Measurements from ENCODE around the gene CCDC148. TPM values are rescaled to one million over a fixed set of nuclear protein-coding genes. Genes with fewer than 3 reads are reported as not detected.

CCDC148 gene
- total RNA-seq, 4 donors from 2014 or later: not detected

DNA sequence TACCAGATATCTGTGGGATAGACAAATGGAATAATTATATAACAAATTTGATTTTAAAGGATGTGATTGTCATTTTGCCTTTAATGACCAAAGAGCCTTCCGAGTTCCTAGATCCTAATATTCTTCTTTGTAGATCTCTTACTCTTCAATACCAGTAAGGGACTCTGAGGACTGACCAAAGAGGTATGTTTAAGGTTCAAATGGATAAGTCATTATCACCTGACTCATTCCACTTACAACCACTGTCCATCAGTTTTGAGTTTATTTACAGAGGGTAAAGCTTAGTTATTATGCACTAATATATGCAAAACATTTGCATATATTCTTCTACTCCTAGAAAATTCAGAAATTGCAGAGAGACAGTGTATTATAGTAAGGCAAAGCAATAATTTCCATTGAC lies 62.7 kb downstream of the CCDC148 start:
- TF ChIP-seq POLR2A (IDR thresholded peaks at IDR 0.05): no peak
- TF ChIP-seq, protein P1, sequence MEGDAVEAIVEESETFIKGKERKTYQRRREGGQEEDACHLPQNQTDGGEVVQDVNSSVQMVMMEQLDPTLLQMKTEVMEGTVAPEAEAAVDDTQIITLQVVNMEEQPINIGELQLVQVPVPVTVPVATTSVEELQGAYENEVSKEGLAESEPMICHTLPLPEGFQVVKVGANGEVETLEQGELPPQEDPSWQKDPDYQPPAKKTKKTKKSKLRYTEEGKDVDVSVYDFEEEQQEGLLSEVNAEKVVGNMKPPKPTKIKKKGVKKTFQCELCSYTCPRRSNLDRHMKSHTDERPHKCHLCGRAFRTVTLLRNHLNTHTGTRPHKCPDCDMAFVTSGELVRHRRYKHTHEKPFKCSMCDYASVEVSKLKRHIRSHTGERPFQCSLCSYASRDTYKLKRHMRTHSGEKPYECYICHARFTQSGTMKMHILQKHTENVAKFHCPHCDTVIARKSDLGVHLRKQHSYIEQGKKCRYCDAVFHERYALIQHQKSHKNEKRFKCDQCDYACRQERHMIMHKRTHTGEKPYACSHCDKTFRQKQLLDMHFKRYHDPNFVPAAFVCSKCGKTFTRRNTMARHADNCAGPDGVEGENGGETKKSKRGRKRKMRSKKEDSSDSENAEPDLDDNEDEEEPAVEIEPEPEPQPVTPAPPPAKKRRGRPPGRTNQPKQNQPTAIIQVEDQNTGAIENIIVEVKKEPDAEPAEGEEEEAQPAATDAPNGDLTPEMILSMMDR (IDR thresholded peaks at IDR 0.05): no peak
- Histone ChIP-seq H3K27ac (no peak overlapping the region), H3K36me3 (no peaks in the 10 kb centered on the region), H3K27me3 (no peaks in the 10 kb centered on the region), H3K9me3 (no peaks in the 10 kb centered on the region), H3K4me3 (no peak overlapping the region), H3K4me1 (no peaks in the 10 kb centered on the region)
- no peak for DNase-seq

DNA sequence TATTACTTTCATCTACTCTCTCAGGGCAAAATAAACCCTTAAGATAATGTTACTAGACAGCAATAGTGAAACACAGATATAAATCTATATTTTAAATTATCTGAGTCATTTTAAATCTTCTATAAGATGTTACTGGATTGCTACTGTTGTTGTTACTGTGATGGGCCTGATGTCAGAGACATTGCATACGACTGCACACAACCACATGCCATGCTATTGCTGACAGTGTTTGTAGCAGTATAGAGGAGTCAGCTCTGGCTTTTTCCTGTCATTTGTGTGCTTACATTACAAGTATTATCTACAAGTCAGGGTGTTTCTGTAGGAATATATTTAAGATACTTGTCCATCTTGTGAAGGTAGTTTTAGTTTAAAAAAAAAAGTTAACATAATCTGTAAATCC lies 63.9 kb downstream of the CCDC148 start:
- Histone ChIP-seq H3K27ac (no peak overlapping the region), H3K4me3 (no peak overlapping the region), H3K27me3 (no peaks in the 10 kb centered on the region), H3K9me3 (no peaks in the 10 kb centered on the region), H3K4me1 (no peaks in the 10 kb centered on the region), H3K36me3 (no peaks in the 10 kb centered on the region)
- DNase-seq: no peak
- TF ChIP-seq, protein P1 (IDR thresholded peaks at IDR 0.05): no peak
- TF ChIP-seq POLR2A (IDR thresholded peaks at IDR 0.05): no peak

DNA sequence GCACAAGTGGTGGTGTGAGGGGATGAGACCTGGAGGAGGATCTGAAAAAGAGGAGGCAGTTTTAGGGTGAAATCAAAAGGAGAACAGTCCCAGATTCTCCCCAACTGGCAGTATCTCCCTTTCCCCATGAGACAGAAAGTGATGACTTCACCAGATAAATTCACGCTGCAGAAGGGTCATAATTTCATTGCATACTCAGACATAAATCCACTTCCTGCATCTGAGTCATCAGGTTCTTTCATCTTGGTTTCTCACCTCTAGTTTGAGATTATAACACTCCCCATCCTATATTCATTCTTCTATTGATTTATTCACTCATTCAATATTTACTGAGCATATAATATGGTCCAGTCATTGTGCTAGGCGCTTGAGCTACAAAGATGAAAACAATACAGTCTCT lies 64.7 kb downstream of the CCDC148 start:
- no peak overlapping the region for H3K4me3 ChIP-seq
- no peak for DNase-seq
- no peaks in the 10 kb centered on the region for H3K4me1 ChIP-seq
- no peak for TF ChIP-seq POLR2A (IDR thresholded peaks at IDR 0.05)
- TF ChIP-seq, protein P1 (IDR thresholded peaks at IDR 0.05): no peak
- no peak overlapping the region for H3K27ac ChIP-seq
- no peaks in the 10 kb centered on the region for H3K36me3 ChIP-seq
- no peaks in the 10 kb centered on the region for H3K9me3 ChIP-seq
- H3K27me3 ChIP-seq: no peaks in the 10 kb centered on the region

DNA sequence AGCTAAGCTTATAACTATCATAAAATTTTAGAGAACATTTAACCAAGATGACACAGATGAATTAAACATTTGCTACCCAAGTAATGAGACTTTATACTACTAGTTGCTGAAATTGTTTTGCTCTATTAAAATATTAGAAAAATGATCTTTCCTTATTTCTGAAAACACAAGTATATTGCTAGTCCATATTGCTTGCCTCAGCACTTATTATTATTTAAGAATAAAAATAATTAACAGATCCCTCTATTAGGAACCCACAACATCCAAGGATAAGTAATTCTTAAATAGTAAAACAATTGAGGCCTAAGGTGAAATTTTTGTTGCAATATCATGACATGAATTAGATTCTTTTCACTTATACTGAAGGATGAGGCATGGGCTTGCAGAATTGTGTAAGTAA lies 65.2 kb downstream of the CCDC148 start:
- H3K9me3 ChIP-seq: no peaks in the 10 kb centered on the region
- no peaks in the 10 kb centered on the region for H3K4me1 ChIP-seq
- no peak for DNase-seq
- no peaks in the 10 kb centered on the region for H3K27me3 ChIP-seq
- H3K36me3 ChIP-seq: no peaks in the 10 kb centered on the region
- H3K4me3 ChIP-seq: no peak overlapping the region
- no peak overlapping the region for H3K27ac ChIP-seq
- no peak for TF ChIP-seq POLR2A (IDR thresholded peaks at IDR 0.05)
- TF ChIP-seq, protein P1 (IDR thresholded peaks at IDR 0.05): no peak

DNA sequence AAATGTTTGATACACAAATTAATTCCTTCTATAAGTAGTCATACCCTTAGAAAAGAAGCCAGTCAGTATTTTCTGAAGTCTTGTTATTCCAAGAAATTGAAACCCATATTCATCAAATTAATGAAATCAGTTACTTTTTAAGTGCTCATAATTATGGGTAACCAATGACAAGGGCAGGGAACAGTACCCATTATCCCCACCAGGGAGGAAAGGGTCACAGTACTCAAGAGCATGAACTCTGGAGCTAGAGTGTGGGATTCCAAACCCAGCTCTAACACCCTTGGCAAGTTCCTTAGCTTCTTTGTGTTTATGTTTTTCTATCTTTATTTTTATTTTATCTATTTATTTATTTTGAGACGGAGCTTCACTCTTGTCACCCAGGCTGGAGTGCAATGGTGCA lies 68.4 kb downstream of the CCDC148 start:
- Histone ChIP-seq H3K9me3 (no peaks in the 10 kb centered on the region), H3K4me3 (no peak overlapping the region), H3K27me3 (no peaks in the 10 kb centered on the region), H3K36me3 (no peaks in the 10 kb centered on the region), H3K27ac (no peak overlapping the region), H3K4me1 (no peaks in the 10 kb centered on the region)
- TF ChIP-seq, protein P1 (IDR thresholded peaks at IDR 0.05): no peak
- no peak for TF ChIP-seq POLR2A (IDR thresholded peaks at IDR 0.05)
- no peak for DNase-seq

- no peak for TF ChIP-seq POLR2A (IDR thresholded peaks at IDR 0.05)
- TF ChIP-seq, protein P1 (IDR thresholded peaks at IDR 0.05): no peak
- no peak for DNase-seq
Observed at GRCh38 chr2:158385646-158386045, 70.9 kb downstream of the CCDC148 start.

More at GRCh38 chr2:158385646-158386045, 70.9 kb downstream of the CCDC148 start:
- no peaks in the 10 kb centered on the region for H3K9me3 ChIP-seq
- no peaks in the 10 kb centered on the region for H3K27me3 ChIP-seq
- no peaks in the 10 kb centered on the region for H3K36me3 ChIP-seq
- H3K4me3 ChIP-seq: no peak overlapping the region
- no peaks in the 10 kb centered on the region for H3K4me1 ChIP-seq
- H3K27ac ChIP-seq: no peak overlapping the region

Measured in Peyer's patch (tissue), 4 donors.